Thyroid gland (tissue), 4 donors: ENCODE measurements around the gene RPS14. TPM values are rescaled to one million over a fixed set of nuclear protein-coding genes. Genes with fewer than 3 reads are reported as not detected.
A peak's percentile ranks its signal among the peaks of the same experiment; 100 is the strongest.

Source experiments
- DNase-seq, 2 donors: peaks; one replicate each; pipeline ENCODE4 v3.0.0-alpha.2; 2019
- H3K27ac ChIP-seq, 3 donors: fragments of 200-600 bp; sonication (generic); 1 replicate in 2 of 3; 2 replicates in 1 of 3; pipeline ENCODE4 v1.5.1; 2016 to 2019; ENCODE audit warnings: mild to moderate bottlenecking in 1 of 3, moderate library complexity in 1 of 3
- H3K27me3 ChIP-seq: fragments of 200-600 bp; sonication (generic); one replicate; pipeline ENCODE4 v1.5.1; 2019
- H3K36me3 ChIP-seq, 2 donors: fragments of 200-600 bp; sonication (generic); one replicate each; pipeline ENCODE4 v1.5.1; 2016 to 2019
- H3K4me1 ChIP-seq, 2 donors: fragments of 200-600 bp; sonication (generic); one replicate each; pipeline ENCODE4 v1.5.1; 2017 to 2019
- H3K4me3 ChIP-seq, 3 donors: fragments of 200-600 bp; sonication (generic); replicated peaks in 1 of 3; 1 replicate in 2 of 3; 2 replicates in 1 of 3; pipeline ENCODE4 v1.5.1; 2016; ENCODE audit warnings: mild to moderate bottlenecking in 1 of 3
- H3K9me3 ChIP-seq: fragments of 200-600 bp; sonication (generic); one replicate; pipeline ENCODE4 v1.5.1; 2017
- CTCF ChIP-seq, 6 experiments: fragments of 200-600 bp in 3 of 6; fragments of 450-650 bp in 3 of 6; sonication (generic) in 3 of 6; IDR thresholded peaks; one replicate each; pipeline ENCODE4 v1.5.1; 2016 to 2019; ENCODE audit warnings: antibody characterized with exemption in 6 of 6, mild to moderate bottlenecking in 2 of 6, inconsistent platforms in 1 of 6, moderate library complexity in 1 of 6
- POLR2A ChIP-seq, 2 donors: fragments of 450-650 bp; IDR thresholded peaks; one replicate each; pipeline ENCODE4 v1.6.1; 2017; ENCODE audit warnings: antibody characterized with exemption in 2 of 2, mild to moderate bottlenecking in 2 of 2, moderate library complexity in 1 of 2
- WGBS, 2 donors: methylation state at CpG; one replicate each; pipeline ENCODE4 v1.1.5; 2017; 5-methylcytosine and 5-hydroxymethylcytosine counted together
- intact Hi-C: fragments of 100-400 bp; cut with DNase I; formaldehyde crosslinking; loops from one replicate; pipeline ENCODE4 v1.15.1; 2023
- total RNA-seq, 4 donors: library from RNA; depleted of rRNA; stranded (reverse); fragments of >200 nt; gene quantifications; one replicate each; pipeline ENCODE4 v1.2.3, GENCODE V29; 2016

Gene RPS14
- total RNA-seq, 4 donors from 2014 or later, result 2,017 to 5,540 (median 2,786) TPM

- no peak for DNase-seq
- Histone ChIP-seq H3K36me3 (no peaks in the 10 kb centered on the region), H3K9me3 (no peaks in the 10 kb centered on the region), H3K27ac (no peak overlapping the region), H3K27me3 (no peaks in the 10 kb centered on the region), H3K4me1 (peaks cover 15 to 30% of the 10 kb centered on the region in 2 donors), H3K4me3 (no peak overlapping the region)
- TF ChIP-seq CTCF (IDR thresholded peaks at IDR 0.05), result no peak
- TF ChIP-seq POLR2A (IDR thresholded peaks at IDR 0.05), result no peak
- 76 to 85% methylated on average over 6 of the region's 6 CpGs for WGBS, 2 donors
- intact Hi-C loops, result no loop called here
Observed at GRCh38 chr5:150469718-150470469, 20.4 kb upstream of the RPS14 start.

GRCh38 chr5:150468206-150468605, 18.7 kb upstream of the RPS14 start:
- DNase-seq, result no peak
- TF ChIP-seq CTCF (IDR thresholded peaks at IDR 0.05) (no peak), POLR2A (IDR thresholded peaks at IDR 0.05) (no peak)
- Histone ChIP-seq H3K27me3 (no peaks in the 10 kb centered on the region), H3K4me3 (no peak overlapping the region), H3K9me3 (no peaks in the 10 kb centered on the region), H3K36me3 (no peaks in the 10 kb centered on the region), H3K4me1 (peaks cover 8 to 28% of the 10 kb centered on the region in 2 donors), H3K27ac (no peak overlapping the region)
- 94% methylated on average over 4 of the region's 4 CpGs for WGBS, 2 donors
- intact Hi-C loops, result no loop called here

GRCh38 chr5:150465927-150466326, 16.4 kb upstream of the RPS14 start:
- H3K27me3 ChIP-seq, result no peaks in the 10 kb centered on the region
- peaks cover 8 to 20% of the 10 kb centered on the region in 2 donors for H3K4me1 ChIP-seq
- no peak for DNase-seq
- H3K9me3 ChIP-seq, result no peaks in the 10 kb centered on the region
- WGBS, 2 donors, result 64 to 71% methylated on average over 5 to 7 of the region's 8 CpGs
- intact Hi-C loops, result no loop called here
- H3K36me3 ChIP-seq, result no peaks in the 10 kb centered on the region
- no peak for TF ChIP-seq POLR2A (IDR thresholded peaks at IDR 0.05)
- no peak for TF ChIP-seq CTCF (IDR thresholded peaks at IDR 0.05)
- H3K27ac ChIP-seq, result peak overlapping the region in 2 of 3 donors; percentile 46 to 60
- no peak overlapping the region for H3K4me3 ChIP-seq

GRCh38 chr5:150464554-150465012, 15.0 kb upstream of the RPS14 start:
- Histone ChIP-seq H3K36me3 (no peaks in the 10 kb centered on the region), H3K27ac (peak overlapping the region; percentile 46 to 61 (median 60)), H3K9me3 (no peaks in the 10 kb centered on the region), H3K4me3 (no peak overlapping the region), H3K27me3 (no peaks in the 10 kb centered on the region), H3K4me1 (peaks cover 8 to 20% of the 10 kb centered on the region in 2 donors)
- whole genome bisulfite sequencing, 2 donors, result 36 to 37% methylated on average over 6 of the region's 6 CpGs
- no peak for TF ChIP-seq POLR2A (IDR thresholded peaks at IDR 0.05)
- TF ChIP-seq CTCF (IDR thresholded peaks at IDR 0.05), result no peak
- intact Hi-C loops, result no loop called here
- peak in 1 of 2 donors; percentile 43 for DNase-seq

- Histone ChIP-seq H3K27ac (no peak overlapping the region), H3K9me3 (no peaks in the 10 kb centered on the region), H3K4me1 (peaks cover 8 to 29% of the 10 kb centered on the region in 2 donors), H3K36me3 (no peaks in the 10 kb centered on the region), H3K4me3 (no peak overlapping the region), H3K27me3 (no peaks in the 10 kb centered on the region)
- intact Hi-C loops, result no loop called here
- TF ChIP-seq CTCF (IDR thresholded peaks at IDR 0.05), result no peak
- TF ChIP-seq POLR2A (IDR thresholded peaks at IDR 0.05), result no peak
- DNase-seq, result no peak
- WGBS, 2 donors, result 29 to 40% methylated on average over 1 to 2 of the region's 2 CpGs
Observed at GRCh38 chr5:150461231-150461630, 11.7 kb upstream of the RPS14 start.
